Neural crest cell (in vitro differentiated cells): Measurements from ENCODE around the gene KIAA1328. TPM values are rescaled to one million over a fixed set of nuclear protein-coding genes. Genes with fewer than 3 reads are reported as not detected.

Experiments
- DNase-seq: peaks from one replicate; pipeline ENCODE4 v3.0.0; 2021; ENCODE audit warnings: low read depth, mixed read lengths, low spot score
- H3K27ac Mint-ChIP-seq: one replicate; pipeline ENCODE4 v1.8.0; 2021; ENCODE audit warnings: mild to moderate bottlenecking, mixed read lengths; ENCODE audit not compliant: unreplicated experiment
- H3K27me3 Mint-ChIP-seq: 2 replicates; pipeline ENCODE4 v1.8.0; 2021; ENCODE audit warnings: low read depth, mild to moderate bottlenecking, mixed read lengths
- H3K36me3 Mint-ChIP-seq: 2 replicates; pipeline ENCODE4 v1.8.0; 2021; ENCODE audit warnings: low read depth, mild to moderate bottlenecking, mixed read lengths
- H3K4me1 Mint-ChIP-seq: 2 replicates; pipeline ENCODE4 v1.8.0; 2021; ENCODE audit warnings: mixed read lengths
- H3K4me3 Mint-ChIP-seq: one replicate; pipeline ENCODE4 v1.8.0; 2021; ENCODE audit warnings: mild to moderate bottlenecking, mixed read lengths
- H3K9me3 Mint-ChIP-seq: 2 replicates; pipeline ENCODE4 v1.8.0; 2021; ENCODE audit warnings: mixed read lengths
- total RNA-seq: library from RNA; stranded (reverse); gene quantifications from 2 replicates; pipeline ENCODE4 v1.2.1, GENCODE V29; 2021
- TF ChIP-seq, protein P1 (sequence below): fragments of 200-600 bp; sonication (generic); conservative IDR thresholded peaks from 2 replicates; pipeline ENCODE4 v1.5.0; 2021; ENCODE audit warnings: antibody characterized with exemption, mild to moderate bottlenecking

Gene KIAA1328
- total RNA-seq, 1 donor from 2014 or later, result 12.3 TPM

DNA sequence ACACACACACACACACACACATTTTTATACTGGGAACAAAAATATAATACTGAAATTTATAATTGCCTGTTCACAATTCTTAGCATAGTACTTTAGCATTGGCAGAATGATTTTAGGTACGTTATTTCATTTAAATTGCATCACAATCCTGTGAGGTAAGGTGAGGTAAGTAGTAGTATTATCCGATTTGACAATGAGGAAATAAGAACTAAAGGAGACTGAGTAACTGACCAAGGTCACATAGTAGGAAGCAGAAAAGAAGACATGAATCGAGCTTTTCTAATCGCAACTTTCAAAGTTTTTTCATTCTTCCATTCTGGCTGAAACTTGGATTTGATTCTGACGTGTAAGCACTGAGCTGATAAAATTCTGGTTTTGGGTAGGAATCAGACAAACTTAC, 351.2 kb downstream of the KIAA1328 start:
- Mint-ChIP-seq H3K36me3 (no peaks in the 10 kb centered on the region), H3K9me3 (no peaks in the 10 kb centered on the region), H3K27me3 (no peaks in the 10 kb centered on the region), H3K4me1 (no peaks in the 10 kb centered on the region), H3K27ac (no peak overlapping the region), H3K4me3 (no peak overlapping the region)
- TF ChIP-seq, protein P1, sequence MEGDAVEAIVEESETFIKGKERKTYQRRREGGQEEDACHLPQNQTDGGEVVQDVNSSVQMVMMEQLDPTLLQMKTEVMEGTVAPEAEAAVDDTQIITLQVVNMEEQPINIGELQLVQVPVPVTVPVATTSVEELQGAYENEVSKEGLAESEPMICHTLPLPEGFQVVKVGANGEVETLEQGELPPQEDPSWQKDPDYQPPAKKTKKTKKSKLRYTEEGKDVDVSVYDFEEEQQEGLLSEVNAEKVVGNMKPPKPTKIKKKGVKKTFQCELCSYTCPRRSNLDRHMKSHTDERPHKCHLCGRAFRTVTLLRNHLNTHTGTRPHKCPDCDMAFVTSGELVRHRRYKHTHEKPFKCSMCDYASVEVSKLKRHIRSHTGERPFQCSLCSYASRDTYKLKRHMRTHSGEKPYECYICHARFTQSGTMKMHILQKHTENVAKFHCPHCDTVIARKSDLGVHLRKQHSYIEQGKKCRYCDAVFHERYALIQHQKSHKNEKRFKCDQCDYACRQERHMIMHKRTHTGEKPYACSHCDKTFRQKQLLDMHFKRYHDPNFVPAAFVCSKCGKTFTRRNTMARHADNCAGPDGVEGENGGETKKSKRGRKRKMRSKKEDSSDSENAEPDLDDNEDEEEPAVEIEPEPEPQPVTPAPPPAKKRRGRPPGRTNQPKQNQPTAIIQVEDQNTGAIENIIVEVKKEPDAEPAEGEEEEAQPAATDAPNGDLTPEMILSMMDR, result no peak
- DNase-seq, result no peak

DNA sequence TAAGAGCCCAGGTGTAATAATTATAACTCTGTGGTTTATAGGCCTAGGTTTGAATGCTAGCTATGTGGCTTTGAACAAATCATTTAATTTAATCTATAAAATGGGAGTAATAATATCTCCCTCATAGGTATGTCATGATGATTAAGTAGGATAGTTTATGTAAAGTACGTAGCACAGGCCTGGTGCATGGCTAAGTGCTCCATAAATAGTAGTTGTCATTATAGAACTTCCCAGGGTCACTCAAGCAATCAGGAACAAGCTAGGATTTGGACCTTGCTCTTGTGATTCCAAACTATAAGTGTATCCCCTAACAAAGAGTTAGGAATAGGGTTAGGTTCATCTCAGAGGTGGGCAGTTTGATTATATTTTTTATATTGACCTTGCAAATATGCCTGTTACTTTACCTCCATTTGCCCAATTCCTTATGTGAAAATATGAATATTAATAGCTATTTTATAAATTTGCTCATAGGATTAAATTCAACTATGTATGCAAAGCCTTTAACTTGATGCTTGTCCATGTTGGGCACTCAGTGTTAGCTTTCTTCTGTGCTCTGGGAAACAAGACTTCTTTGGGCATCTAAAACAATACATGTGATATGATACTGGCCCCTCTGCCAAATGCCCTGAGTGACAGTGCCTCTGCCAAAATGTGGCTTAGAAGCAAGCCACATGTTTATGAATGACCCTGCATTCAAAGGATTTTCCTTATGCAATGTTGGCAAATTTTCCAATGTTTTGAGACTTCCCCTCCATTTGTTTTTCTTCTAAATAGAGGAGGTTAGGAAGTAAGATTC, 353.6 kb downstream of the KIAA1328 start:
- Mint-ChIP-seq H3K27me3 (no peaks in the 10 kb centered on the region), H3K4me3 (no peak overlapping the region), H3K36me3 (no peaks in the 10 kb centered on the region), H3K9me3 (no peaks in the 10 kb centered on the region), H3K4me1 (no peaks in the 10 kb centered on the region), H3K27ac (no peak overlapping the region)
- TF ChIP-seq, protein P1, result no peak
- no peak for DNase-seq

- Mint-ChIP-seq H3K27ac (no peak overlapping the region), H3K4me3 (no peak overlapping the region), H3K4me1 (peaks cover 7% of the 10 kb centered on the region), H3K9me3 (no peaks in the 10 kb centered on the region), H3K36me3 (no peaks in the 10 kb centered on the region), H3K27me3 (no peaks in the 10 kb centered on the region)
- TF ChIP-seq, protein P1, result no peak
- no peak for DNase-seq
These were observed 355.4 kb downstream of the KIAA1328 start for GRCh38 chr18:37184209-37184868.

- no peak overlapping the region for H3K27ac Mint-ChIP-seq
- DNase-seq, result no peak
These were observed 359.3 kb downstream of the KIAA1328 start for GRCh38 chr18:37188016-37188791.

DNA sequence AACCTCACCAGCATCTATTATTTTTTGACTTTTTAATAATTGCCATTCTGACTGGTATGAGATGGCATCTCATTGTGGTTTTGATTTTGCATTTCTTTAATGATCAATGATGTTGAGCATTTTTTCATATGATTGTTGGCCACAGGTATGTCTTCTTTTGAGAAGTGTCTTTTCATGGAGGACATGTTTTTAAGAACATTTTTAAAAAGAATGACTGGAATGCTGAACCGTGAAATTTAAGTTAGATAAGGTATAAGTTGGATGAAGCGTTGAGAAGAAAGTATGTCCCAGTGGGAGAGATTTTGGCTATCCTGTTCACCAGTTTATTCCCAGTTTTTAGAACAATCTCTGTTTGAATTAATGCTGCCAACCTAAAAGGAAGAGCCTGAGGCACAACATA, 370.8 kb downstream of the KIAA1328 start:
- peaks cover 11% of the 10 kb centered on the region for H3K36me3 Mint-ChIP-seq
- H3K27ac Mint-ChIP-seq, result no peak overlapping the region

More at GRCh38 chr18:37188016-37188791, 359.3 kb downstream of the KIAA1328 start:
- Mint-ChIP-seq H3K4me3 (no peak overlapping the region), H3K4me1 (peaks cover 14% of the 10 kb centered on the region), H3K9me3 (no peaks in the 10 kb centered on the region), H3K27me3 (no peaks in the 10 kb centered on the region), H3K36me3 (no peaks in the 10 kb centered on the region)
- TF ChIP-seq, protein P1, result no peak

More for the DNA sequence above, 370.8 kb downstream of the KIAA1328 start:
- Mint-ChIP-seq H3K4me3 (no peak overlapping the region), H3K9me3 (peaks cover 5% of the 10 kb centered on the region), H3K27me3 (no peaks in the 10 kb centered on the region), H3K4me1 (no peaks in the 10 kb centered on the region)
- TF ChIP-seq, protein P1, result no peak
- no peak for DNase-seq
